Vagina (tissue), 2 donors: ENCODE measurements around the gene BMAL1.

Experiments
- POLR2A ChIP-seq, 2 donors: fragments of 450-650 bp; IDR thresholded peaks; one replicate each; pipeline ENCODE4 v1.6.1; 2017; ENCODE audit warnings: antibody characterized with exemption in 2 of 2, mild to moderate bottlenecking in 2 of 2, moderate library complexity in 2 of 2
- POLR2AphosphoS5 ChIP-seq, 2 donors: sonication (generic); formaldehyde crosslinking; IDR thresholded peaks; one replicate each; pipeline ENCODE4 v1.9.0; 2017; ENCODE audit warnings: antibody characterized with exemption in 2 of 2, mild to moderate bottlenecking in 2 of 2, low read depth in 1 of 2; ENCODE audit not compliant: insufficient read depth in 1 of 2

DNA sequence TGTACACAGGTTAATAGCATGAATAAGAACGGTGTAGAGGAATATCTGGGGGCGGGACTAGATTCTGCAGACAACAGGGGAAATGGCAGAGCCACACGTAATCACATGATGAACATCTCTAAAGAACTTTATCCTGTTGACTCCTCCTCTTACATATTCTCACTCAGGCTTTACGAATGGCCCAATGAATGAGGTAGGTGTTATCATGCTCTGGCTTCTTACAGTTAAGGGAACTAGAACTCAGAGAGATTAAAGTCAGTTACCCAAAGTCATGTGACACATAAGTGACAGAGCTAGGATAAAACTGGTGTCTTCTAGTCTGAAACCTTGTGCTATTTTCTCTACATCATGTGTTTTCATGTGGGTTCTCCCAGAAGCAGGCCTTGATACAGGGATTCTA is 49.0 kb upstream of the BMAL1 start:
- TF ChIP-seq POLR2A (IDR thresholded peaks at IDR 0.05) (no peak), POLR2AphosphoS5 (IDR thresholded peaks at IDR 0.05; ENCODE audit: insufficient read depth in 1 of 2, low read depth in 1 of 2) (no peak)
